NCI-H128 (cell line): Measurements from ENCODE around the gene LAMP2.

Source experiments
- DNase-seq: peaks from one replicate; lab custom pipeline; 2025; ENCODE audit not compliant: unreplicated experiment; lab: John Stamatoyannopoulos, UW

The LAMP2 gene

GRCh38 chrX:120457766-120458180 is 11.3 kb downstream of the LAMP2 start:
- DNase-seq = no peak

DNA sequence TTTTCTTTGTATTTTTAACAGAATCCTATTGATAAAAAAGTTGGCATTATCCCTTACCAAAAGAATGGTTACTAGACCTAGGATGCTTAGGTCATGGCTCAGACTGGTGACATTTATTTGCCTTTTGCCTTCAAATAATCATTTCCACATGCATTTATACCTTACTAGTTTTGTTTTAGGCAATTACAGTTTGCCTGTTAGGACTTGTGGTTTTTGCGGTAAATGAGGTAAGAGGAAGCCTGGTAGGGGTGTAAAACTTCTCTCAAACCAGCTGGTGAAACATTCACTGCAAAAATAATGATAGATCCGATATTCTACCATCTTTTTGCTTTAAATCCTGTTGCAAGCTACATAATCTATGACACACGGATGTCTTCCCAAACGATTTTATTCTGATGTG is 12.1 kb downstream of the LAMP2 start:
- DNase-seq = no peak

DNA sequence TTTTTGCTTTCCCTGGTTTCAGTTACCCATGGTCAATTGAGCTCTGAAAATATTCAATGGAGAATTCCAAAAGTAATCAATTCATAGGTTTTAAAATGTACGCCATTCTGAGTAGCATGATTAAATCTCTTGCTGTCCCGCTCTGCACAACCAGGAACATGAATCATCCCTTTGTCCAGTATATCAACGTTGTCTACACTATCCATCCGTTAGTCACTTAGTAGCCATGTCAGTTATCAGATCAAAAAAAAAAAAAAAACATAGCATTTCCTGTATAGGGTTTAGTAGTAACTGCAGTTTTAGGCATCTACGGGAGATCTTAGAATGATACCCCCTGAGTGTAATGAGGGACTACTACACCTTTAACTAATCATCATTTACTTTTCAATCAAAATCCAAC is 15.1 kb downstream of the LAMP2 start:
- no peak for DNase-seq

- no peak for DNase-seq
Measured at GRCh38 chrX:120452131-120452530, 17.0 kb downstream of the LAMP2 start.

GRCh38 chrX:120450163-120450562 is 18.9 kb downstream of the LAMP2 start:
- no peak for DNase-seq

DNA sequence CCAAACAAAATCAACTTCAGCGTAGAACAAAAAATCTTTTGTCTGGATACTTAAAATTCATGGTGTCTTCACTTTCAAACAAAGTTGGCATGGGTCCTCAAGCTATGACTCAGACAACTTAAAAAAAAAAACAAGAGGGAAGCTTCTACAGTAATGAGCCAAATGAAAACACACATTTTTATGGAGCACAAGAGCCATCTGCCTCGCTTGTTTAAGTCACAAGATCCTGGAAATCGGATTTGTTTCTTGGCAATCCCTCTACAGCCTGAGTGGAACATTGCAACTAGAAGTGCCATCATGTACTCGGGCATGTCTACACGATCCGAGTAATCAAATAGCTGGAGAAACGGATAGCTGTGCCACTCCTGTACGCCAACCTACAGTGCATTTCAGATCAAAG is 22.6 kb downstream of the LAMP2 start:
- no peak for DNase-seq

GRCh38 chrX:120439921-120440320 is 29.2 kb downstream of the LAMP2 start:
- DNase-seq = no peak

GRCh38 chrX:120429776-120430540 is 39.1 kb downstream of the LAMP2 start:
- no peak for DNase-seq

DNA sequence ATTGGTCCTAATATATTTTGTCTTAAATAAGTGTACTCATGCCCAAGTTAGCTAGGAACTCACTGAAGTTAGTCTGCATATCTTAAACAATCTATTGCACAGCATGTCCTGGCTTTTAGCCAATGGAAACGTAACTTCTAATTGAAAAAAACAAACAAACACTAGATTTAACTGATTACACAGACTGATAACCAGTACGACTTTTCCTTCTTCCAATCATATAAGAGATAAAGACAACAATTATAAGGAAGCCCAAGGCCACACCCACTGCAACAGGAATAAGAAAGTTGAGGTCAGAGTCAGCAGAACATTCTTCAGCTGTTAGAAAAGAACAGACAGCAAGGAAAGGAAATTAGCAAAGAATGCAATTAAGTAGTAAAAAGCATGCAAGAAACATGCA is 40.8 kb downstream of the LAMP2 start:
- DNase-seq = no peak

DNA sequence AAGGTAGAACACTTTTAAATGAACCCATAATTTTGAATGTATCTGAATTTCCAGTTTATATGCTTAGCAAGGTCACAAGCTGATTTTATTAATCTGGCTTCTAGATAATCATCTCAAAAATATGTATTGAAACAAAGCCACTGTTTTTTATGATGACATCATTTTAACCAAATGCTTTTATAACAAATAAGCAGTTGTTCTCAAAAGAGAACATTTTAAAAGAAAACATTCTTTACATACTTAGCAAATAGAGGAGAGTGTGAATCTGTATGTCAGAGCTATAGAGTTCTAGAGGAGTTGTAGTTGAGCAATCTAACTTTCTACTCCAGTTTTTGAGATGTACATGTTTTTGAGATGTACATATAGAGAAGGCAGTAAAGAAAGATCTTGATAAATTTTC is 42.5 kb downstream of the LAMP2 start:
- DNase-seq = no peak

GRCh38 chrX:120419463-120419862 is 49.6 kb downstream of the LAMP2 start:
- DNase-seq = no peak

DNA sequence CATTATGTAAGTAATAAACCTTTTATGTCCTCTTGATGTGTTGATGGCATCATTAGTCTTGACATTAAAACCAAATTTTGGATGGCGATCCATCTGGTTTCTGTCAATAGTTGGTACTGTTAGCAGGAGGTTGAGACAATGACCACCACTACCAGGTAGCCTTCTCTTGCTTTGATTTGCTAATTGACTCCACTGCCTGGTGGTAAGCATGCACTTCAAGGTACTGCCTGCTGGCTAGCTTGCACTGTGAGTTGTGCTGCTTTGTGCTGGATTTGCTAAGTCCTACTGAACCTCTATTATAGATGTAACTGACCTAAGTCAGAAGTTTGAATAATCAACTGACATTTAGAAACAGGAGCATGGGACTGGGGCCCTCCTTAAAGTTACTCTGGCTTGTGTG is 60.9 kb downstream of the LAMP2 start:
- DNase-seq = no peak

- no peak for DNase-seq
Measured at GRCh38 chrX:120406638-120407037, 62.5 kb downstream of the LAMP2 start.

DNA sequence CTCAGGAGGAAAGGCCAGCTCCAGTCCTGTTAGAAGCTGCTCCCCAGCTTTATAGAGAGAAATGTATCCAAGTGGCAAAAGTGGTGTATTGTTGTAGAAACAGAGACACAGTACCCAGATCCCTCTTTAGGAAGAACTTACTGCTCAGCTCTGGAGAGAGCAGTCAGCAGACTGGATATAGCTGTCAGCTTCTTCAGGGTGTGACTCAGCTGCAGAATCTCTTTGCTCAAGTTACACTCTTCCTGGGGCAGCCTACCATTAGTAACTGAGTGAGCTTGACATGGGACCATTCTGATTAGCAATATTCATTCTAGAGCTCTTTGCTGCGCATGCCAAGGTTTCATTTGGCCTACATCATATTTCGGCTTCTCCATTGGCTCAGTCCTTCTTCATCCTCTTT is 66.7 kb downstream of the LAMP2 start:
- DNase-seq = no peak

- DNase-seq = no peak
Measured at GRCh38 chrX:120401301-120401700, 67.8 kb downstream of the LAMP2 start.

DNA sequence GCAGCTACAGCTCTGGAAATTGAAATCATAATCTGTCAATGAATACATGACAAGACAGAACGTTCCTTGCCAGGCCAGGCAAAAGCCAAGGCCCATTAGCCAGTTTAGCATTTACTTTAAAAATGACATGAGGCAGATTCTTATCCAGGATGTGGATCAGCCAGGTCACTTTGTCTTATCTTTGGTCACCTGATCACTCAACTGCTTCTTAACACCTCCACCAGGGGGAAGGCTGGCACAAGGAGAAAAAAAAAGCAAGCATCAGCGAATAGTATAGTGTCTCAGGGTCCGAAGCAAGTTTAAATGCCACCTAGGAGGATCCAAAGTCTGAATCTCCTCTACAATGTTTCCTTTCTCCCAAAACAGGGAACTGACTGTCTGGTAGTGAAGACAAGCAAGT is 88.4 kb downstream of the LAMP2 start:
- no peak for DNase-seq

DNA sequence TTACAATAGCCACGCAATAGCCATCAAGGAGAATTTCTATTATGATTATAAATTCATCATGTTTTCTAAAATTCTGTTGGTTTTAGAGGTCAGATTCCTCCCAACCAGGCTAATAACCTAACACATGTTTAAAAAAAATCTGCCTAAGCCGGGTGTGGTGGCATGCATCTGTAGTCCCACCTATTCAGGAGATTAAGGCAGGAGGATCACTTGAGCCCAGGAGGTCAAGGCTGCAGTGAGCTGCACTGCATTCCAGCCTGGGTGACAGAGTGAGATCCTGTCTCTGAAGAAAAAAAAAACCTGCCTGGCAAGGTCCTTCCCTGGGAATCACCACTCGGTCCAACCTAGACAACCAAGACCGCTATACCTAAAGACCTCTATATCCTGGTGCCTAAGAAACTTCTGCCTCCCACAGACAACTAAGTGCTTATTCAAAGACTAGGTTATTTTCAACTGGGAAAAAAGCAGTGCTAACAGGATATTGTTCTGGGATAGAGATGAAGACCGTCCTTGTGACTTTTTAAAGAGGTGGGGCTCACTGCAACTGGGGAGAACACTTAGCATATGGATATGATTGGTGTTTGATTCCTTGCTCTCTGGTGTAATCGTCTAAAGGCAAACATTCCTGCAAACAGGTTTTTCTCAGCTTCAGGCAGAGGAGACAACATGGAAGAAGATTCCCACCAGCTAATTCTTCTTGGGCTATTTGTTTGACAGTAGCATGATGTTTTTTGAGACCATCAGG is 89.0 kb downstream of the LAMP2 start:
- DNase-seq = no peak

DNA sequence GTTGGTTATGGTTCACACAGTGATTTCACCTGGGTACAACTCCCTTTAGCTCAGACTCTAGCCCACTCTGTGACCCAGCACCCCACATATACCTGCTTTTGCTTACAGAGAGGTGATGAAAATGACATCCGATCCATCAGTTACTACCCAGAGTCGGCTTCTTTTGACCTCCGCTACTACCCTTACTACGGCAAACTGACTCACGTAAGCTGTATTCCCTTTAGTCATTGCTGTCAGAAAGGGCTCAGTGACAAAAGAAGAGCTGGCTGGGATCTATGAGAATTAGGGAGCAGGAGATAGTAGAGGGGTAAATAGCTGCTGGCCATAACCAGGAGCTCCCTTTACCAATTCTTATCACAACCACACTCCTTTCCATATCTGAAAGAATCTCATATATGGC is 90.5 kb downstream of the LAMP2 start:
- no peak for DNase-seq
